A673 (cell line): ENCODE data around the gene MRPL42. TPM values are rescaled to one million over a fixed set of nuclear protein-coding genes. Genes with fewer than 3 reads are reported as not detected.
"Not testable (repeated sequence)": the region's sequence is repeated elsewhere in the genome, so short reads cannot be mapped to it uniquely, and the experiment has no call there.

ENCODE experiments used
- BruUV-seq: library from RNA; stranded (reverse); fragments of 400-500 nt; replicated peaks from 2 replicates; lab custom pipeline; 2021; lab: Mats Ljungman, UMichigan
- CTCF ChIA-PET: fragments of 300-600 bp; sonication (Branson Sonifier 250); formaldehyde crosslinking; loops from one replicate; lab custom pipeline; 2022; ENCODE audit warnings: antibody characterized with exemption; lab: Charles Lee
- POLR2A ChIA-PET: fragments of 300-600 bp; sonication (Branson Sonifier 250); formaldehyde crosslinking; loops from one replicate; lab custom pipeline; 2022; ENCODE audit warnings: antibody characterized with exemption; ENCODE audit not compliant: low non-redundant PET; lab: Charles Lee
- DNase-seq: peaks from one replicate; pipeline ENCODE4 v3.0.0-alpha.2; 2015; ENCODE audit warnings: low spot score
- H3K27ac ChIP-seq: fragments of 200-600 bp; sonication (generic); 2 replicates; pipeline ENCODE4 v1.5.1; 2016; ENCODE audit warnings: mixed run types, low read depth, mild to moderate bottlenecking, mixed read lengths, antibody characterized with exemption, low read length; ENCODE audit not compliant: poor library complexity, severe bottlenecking
- H3K27me3 ChIP-seq: fragments of 200-600 bp; sonication (generic); replicated peaks from 2 replicates; pipeline ENCODE4 v1.6.1; 2017; ENCODE audit warnings: mixed run types, low read depth, mild to moderate bottlenecking, mixed read lengths, antibody characterized with exemption, low read length; ENCODE audit not compliant: insufficient read depth, poor library complexity
- H3K36me3 ChIP-seq: fragments of 200-600 bp; sonication (generic); 2 replicates; pipeline ENCODE4 v1.6.1; 2016; ENCODE audit warnings: mixed run types, mild to moderate bottlenecking, mixed read lengths, antibody characterized with exemption, low read length; ENCODE audit not compliant: insufficient read depth, poor library complexity, severe bottlenecking
- H3K4me1 ChIP-seq: fragments of 200-600 bp; sonication (generic); 2 replicates; pipeline ENCODE4 v1.6.1; 2017; ENCODE audit warnings: mixed run types, mild to moderate bottlenecking, mixed read lengths, antibody characterized with exemption, low read length; ENCODE audit not compliant: insufficient read depth, poor library complexity, severe bottlenecking
- H3K4me3 ChIP-seq: fragments of 200-600 bp; sonication (generic); 2 replicates; pipeline ENCODE4 v1.5.1; 2016; ENCODE audit warnings: low read depth, mixed run types, mild to moderate bottlenecking, mixed read lengths, low read length; ENCODE audit not compliant: poor library complexity, severe bottlenecking
- H3K9me3 ChIP-seq: fragments of 200-600 bp; sonication (generic); 2 replicates; pipeline ENCODE4 v1.6.1; 2016; ENCODE audit warnings: mixed run types, low read depth, mild to moderate bottlenecking, mixed read lengths, antibody characterized with exemption, low read length; ENCODE audit not compliant: poor library complexity, severe bottlenecking
- EZH2 ChIP-seq: fragments of 200-600 bp; sonication (generic); IDR thresholded peaks from 2 replicates; pipeline ENCODE4 v1.6.1; 2017; ENCODE audit warnings: borderline replicate concordance, low read depth, mild to moderate bottlenecking, mixed read lengths, antibody characterized with exemption, low read length; ENCODE audit not compliant: poor library complexity, severe bottlenecking
- intact Hi-C: fragments of 100-400 bp; cut with micrococcal nuclease; formaldehyde crosslinking; loops from one replicate; pipeline ENCODE4 v1.10.0; 2022; ENCODE audit not compliant: unreplicated experiment
- total RNA-seq: library from RNA; stranded (reverse); gene quantifications from 2 replicates; pipeline ENCODE4 v1.2.3, GENCODE V29; 2021
- TF ChIP-seq, protein P1 (sequence below): fragments of 300-800, 200-600 bp; sonication (generic); conservative IDR thresholded peaks from 2 replicates; pipeline ENCODE4 v1.5.1; 2017; ENCODE audit warnings: low read depth, mild to moderate bottlenecking, antibody characterized with exemption, low read length, moderate library complexity, mixed read lengths

Gene MRPL42
- total RNA-seq, 1 experiment from 2014 or later = 196 TPM

DNA sequence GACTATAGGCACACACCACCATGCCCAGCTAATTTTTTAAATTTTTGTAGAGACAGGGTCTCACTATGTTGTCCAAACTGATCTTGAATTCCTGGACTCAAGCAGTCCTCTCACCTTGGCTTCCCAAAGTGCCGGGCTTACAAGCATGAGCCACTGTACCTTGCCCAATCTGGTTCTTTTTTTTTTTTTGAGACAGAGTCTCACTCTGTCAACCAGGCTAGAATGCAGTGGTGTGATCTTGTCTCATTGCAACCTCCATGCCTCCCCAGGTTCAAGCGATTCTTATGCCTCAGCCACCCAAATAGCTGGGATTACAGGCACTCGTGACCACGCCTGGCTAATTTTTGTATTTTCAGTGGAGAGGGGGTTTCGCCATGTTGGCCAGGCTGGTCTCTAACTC lies 15.4 kb downstream of the MRPL42 start:
- no peaks in the 10 kb centered on the region for H3K9me3 ChIP-seq
- ChIA-PET POLR2A (no interaction called here), CTCF (no interaction called here)
- H3K4me3 ChIP-seq = no peak overlapping the region
- DNase-seq = no peak
- peaks cover 92% of the 10 kb centered on the region for H3K36me3 ChIP-seq
- H3K27ac ChIP-seq = no peak overlapping the region
- H3K4me1 ChIP-seq = no peaks in the 10 kb centered on the region
- no peaks in the 10 kb centered on the region for H3K27me3 ChIP-seq
- no peak for TF ChIP-seq EZH2
- TF ChIP-seq, protein P1, sequence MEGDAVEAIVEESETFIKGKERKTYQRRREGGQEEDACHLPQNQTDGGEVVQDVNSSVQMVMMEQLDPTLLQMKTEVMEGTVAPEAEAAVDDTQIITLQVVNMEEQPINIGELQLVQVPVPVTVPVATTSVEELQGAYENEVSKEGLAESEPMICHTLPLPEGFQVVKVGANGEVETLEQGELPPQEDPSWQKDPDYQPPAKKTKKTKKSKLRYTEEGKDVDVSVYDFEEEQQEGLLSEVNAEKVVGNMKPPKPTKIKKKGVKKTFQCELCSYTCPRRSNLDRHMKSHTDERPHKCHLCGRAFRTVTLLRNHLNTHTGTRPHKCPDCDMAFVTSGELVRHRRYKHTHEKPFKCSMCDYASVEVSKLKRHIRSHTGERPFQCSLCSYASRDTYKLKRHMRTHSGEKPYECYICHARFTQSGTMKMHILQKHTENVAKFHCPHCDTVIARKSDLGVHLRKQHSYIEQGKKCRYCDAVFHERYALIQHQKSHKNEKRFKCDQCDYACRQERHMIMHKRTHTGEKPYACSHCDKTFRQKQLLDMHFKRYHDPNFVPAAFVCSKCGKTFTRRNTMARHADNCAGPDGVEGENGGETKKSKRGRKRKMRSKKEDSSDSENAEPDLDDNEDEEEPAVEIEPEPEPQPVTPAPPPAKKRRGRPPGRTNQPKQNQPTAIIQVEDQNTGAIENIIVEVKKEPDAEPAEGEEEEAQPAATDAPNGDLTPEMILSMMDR = no peak
- intact Hi-C loops = no loop called here
- BruUV-seq = no TSS peak

DNA sequence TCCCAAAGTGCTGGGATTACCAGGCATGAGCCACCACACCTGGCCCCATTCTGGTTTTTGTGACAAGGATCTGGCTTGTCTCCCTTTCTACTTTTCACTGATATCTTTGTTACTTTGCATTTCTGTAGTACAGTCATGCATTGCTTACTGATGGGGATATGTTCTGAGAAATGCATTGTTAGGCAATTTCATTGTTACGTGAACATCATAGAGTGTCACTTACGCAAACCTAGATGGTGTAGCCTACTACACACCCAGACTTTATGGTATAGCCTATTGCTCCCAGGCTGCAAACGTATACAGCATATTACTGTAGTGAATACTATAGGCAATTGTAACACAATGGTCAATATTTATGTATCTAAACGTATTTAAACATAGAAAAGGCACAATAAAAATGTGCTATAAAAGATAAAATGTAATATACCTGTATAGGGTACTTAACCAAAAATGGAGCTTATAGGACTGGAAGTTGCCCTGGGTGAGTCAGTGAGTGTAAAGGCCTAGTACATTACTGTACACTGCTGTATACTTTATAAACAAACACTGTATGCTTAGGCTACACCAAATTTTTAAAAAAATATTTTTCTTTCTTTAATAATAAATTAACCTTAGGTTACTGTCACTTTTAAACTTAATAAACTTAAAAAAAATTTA lies 16.0 kb downstream of the MRPL42 start:
- ChIA-PET POLR2A (interaction anchor here (0.6 kb wide), 1 partner anchor 230 kb away, joined by 4 read pairs; no protein-coding TSS in a partner anchor), CTCF (no interaction called here)
- H3K4me1 ChIP-seq = no peaks in the 10 kb centered on the region
- no peak overlapping the region for H3K4me3 ChIP-seq
- DNase-seq = no peak
- H3K27ac ChIP-seq = no peak overlapping the region
- intact Hi-C loops = no loop called here
- no peak for TF ChIP-seq EZH2
- TF ChIP-seq, protein P1 = no peak
- H3K27me3 ChIP-seq = no peaks in the 10 kb centered on the region
- peaks cover 89% of the 10 kb centered on the region for H3K36me3 ChIP-seq
- BruUV-seq = no TSS peak
- H3K9me3 ChIP-seq = no peaks in the 10 kb centered on the region

DNA sequence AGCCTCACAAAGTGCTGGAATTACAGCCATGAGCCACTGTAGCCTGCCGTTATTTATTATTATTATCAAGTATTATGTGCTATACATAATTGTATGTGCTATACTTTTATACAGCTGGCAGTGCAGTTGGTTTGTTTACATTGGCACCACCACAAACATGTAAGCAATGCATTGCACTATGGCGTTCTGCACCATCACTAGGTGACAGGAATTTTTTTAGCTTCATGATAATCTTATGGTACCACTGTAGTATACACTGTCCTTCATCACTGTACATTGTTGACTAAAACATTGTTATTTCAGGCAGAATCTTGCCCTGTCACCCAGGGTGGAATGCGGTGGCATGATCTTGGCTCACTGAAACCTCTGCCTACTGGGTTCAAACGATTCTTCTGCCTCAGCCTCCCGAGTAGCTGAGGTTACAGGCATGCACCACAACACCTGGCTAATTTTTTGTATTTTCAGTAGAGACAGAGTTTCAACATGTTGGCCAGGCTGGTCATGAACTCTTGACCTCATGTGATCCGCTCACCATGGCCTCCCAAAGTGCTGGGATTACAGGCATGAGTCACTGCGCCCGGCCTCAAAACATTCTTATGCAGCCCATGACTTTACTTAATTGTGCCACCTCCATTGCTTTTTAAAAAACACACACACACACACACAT lies 17.1 kb downstream of the MRPL42 start:
- intact Hi-C loops = no loop called here
- H3K4me1 ChIP-seq = no peaks in the 10 kb centered on the region
- H3K27ac ChIP-seq = no peak overlapping the region
- no peak for TF ChIP-seq EZH2
- TF ChIP-seq, protein P1 = no peak
- ChIA-PET CTCF (no interaction called here), POLR2A (interaction anchor here (0.6 kb wide), 1 partner anchor 228 kb away, joined by 4 read pairs; no protein-coding TSS in a partner anchor)
- peaks cover 90% of the 10 kb centered on the region for H3K36me3 ChIP-seq
- DNase-seq = no peak
- BruUV-seq = no TSS peak
- H3K27me3 ChIP-seq = no peaks in the 10 kb centered on the region
- no peak overlapping the region for H3K4me3 ChIP-seq
- no peaks in the 10 kb centered on the region for H3K9me3 ChIP-seq

DNA sequence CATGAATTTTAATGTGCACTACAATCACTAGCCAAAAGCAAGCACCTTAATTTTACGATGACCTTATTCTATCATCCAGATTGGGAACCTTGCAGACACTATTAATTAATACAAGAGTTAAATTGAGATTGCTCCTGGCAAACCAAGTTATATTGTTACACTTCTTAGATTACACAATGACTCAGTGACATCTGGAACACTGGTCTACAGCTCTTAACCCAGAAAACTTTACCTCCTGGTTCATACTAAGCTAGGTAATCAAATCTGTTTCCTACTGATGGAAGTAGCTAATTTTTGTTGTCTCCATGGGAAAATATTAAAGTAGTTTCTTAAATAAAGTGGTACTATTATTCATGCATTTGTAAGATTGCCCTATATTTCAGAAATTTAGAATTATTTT lies 25.5 kb downstream of the MRPL42 start:
- H3K27ac ChIP-seq, BruUV-seq, intact Hi-C loops, POLR2A ChIA-PET, H3K4me1 ChIP-seq, H3K4me3 ChIP-seq, DNase-seq, H3K9me3 ChIP-seq, CTCF ChIA-PET, H3K27me3 ChIP-seq: not testable (repeated sequence)
- H3K36me3 ChIP-seq = peaks cover 64% of the 10 kb centered on the region
